PC-9 (cell line): ENCODE data around the gene ATXN1.
"Not testable (repeated sequence)": the region's sequence is repeated elsewhere in the genome, so short reads cannot be mapped to it uniquely, and the experiment has no call there.

Source experiments
- CTCF ChIP-seq: fragments of 200-600 bp; sonication (generic); conservative IDR thresholded peaks from 2 replicates; pipeline ENCODE4 v1.6.1; 2017; ENCODE audit warnings: mixed run types, antibody characterized with exemption, mild to moderate bottlenecking, moderate library complexity
- EZH2 ChIP-seq: fragments of 200-600 bp; sonication (generic); IDR thresholded peaks from 2 replicates; pipeline ENCODE4 v1.8.0; 2017; ENCODE audit warnings: antibody characterized with exemption, low read depth

GRCh38 chr6:16784957-16785356 lies 23.7 kb upstream of the ATXN1 start:
- not testable (repeated sequence) for TF ChIP-seq EZH2, CTCF
